ENCODE results near the gene AMMECR1L.

- TF ChIP-seq POLR2AphosphoS5 (IDR thresholded peaks at IDR 0.05) (no peak), POLR2A (IDR thresholded peaks at IDR 0.05) (no peak), CTCF (IDR thresholded peaks at IDR 0.05) (no peak)
Measured at GRCh38 chr2:127820080-127820668, 65.6 kb downstream of the AMMECR1L start.

Measured in prostate gland (tissue), 2 donors.